Medulla oblongata (tissue), 1 donor: ENCODE data around the gene NDUFB3.
"Not testable (repeated sequence)": the region's sequence is repeated elsewhere in the genome, so short reads cannot be mapped to it uniquely, and the experiment has no call there.

Experiments used
- DNase-seq: peaks from one replicate; pipeline ENCODE4 v3.0.0-alpha.2; 2015; ENCODE audit errors: extremely low spot score

Gene NDUFB3

DNA sequence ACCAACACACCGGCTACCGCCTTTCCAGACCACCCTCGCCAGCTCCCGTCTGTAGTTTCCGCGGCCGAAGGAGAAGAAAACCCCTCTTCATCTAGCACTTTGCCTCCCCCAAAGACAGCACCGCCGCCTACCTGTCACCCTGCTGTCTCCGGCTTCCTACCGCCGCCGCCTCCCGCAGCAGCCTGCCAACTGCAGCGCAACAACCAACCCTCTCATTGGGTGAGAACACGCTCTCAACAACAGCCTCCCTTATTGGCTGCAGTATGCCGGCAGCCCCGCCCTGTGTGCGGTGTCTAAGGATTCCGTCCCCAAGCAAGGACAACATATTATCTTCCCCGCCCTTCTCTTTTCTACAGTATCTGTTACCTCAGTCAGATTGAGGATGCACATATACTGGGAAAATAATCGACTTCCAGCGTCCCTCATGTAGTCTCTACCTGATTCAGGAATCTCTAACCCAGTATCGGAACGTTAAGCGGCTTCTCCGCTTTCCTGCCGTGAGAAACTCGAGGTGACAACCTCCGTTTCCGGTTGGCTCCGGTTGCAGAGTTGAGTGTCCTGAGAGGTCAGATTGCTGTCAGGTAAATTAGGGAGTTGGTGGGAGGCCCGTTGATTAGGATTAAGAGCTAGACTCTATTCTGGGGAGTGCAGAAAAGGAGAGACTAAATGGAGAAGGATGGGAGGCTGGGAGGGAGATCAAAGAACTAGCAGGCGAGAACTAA is at the start of gene NDUFB3, which contains the start of gene HYCC2:
NDUFB3 (plus strand) TSS at position 523 of the 722 bp plus-strand sequence. CDS start 6,882 bp downstream, outside the sequence.
HYCC2 (minus strand) TSS at position 193 of the 722 bp plus-strand sequence. CDS start 47,662 bp downstream, outside the sequence.
- DNase-seq = peak; percentile 96

DNA sequence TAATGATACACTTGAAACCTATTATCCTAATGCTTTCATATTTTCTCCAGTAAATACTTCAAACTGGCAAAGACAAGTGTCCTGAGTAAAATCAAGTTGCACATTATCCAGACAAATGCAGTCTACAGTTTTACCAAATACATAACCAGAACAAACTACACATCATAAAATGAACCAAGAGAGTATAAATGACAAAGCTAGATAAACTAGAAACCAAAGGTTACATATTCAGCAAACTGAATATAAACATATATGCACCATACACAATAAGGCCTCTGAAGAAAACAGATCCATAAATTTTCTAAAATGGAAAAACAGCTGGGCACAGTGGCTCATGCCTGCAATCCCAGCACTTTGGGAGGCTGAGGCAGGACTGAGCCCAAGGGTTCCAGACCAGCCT is 47.3 kb upstream of the NDUFB3 start:
- DNase-seq = no peak

DNA sequence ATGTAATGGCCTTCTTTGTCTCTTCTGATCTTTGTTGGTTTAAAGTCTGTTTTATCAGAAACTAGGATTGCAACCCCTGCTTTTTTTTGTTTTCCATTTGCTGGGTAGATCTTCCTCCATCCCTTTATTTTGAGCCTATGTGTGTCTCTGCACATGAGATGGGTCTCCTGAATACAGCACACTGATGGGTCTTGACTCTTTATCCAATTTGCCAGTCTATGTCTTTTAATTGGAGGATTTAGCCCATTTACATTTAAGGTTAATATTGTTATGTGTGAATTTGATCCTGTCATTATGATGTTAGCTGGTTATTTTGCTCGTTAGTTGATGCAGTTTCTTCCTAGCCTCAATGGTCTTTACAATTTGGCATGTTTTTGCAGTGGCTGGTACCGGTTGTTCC is 37.4 kb upstream of the NDUFB3 start:
- DNase-seq = not testable (repeated sequence)

DNA sequence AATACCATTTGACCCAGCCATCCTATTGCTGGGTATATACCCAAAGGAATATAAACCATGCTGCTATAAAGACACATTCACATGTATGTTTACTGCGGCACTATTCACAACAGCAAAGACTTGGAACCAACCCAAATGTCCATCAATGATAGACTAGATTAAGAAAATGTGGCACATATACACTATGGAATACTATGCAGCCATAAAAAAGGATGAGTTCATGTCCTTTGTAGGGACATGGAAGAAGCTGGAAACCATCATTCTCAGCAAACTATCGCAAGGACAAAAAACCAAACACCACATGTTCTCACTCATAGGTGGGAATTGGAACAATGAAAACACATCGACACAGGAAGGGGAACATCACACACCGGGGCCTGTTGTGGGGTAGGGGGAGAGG is 33.4 kb upstream of the NDUFB3 start:
- DNase-seq = not testable (repeated sequence)

GRCh38 chr2:201038855-201039254 is 32.9 kb upstream of the NDUFB3 start:
- no peak for DNase-seq

DNA sequence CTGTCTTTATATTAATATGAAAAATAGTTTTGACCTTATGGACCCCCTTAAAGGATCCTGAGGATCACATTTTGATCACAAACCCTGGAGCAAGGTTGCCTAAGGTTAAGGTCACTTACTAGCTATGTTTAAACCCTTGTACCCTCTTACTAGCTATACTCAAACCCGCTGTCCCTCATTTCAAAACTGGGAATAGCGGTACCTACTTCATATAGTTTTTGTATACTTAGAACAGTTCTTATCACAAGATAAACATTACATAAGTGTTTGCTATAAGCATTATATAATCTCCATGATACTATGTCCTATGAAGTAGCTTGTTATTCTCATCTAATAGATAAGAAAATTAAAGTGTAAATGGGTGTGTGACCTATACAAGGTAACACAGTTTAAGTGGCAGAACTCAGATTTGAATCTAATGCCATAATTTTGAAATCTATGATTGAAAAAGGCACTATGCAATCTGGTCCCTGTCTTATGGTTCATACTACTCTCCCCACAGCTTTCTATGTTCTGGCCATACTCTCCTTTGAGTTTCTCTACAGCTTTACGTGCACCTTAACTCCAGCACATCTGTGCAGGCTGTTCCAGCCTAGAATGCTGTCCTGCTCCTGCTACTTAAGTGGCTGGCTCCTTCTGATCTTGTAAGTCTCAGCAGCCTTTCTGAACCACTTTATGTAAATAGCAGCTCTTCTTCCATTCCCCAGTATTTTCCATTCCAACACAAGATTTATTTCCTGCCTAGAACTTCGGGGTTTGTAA is 30.8 kb upstream of the NDUFB3 start:
- DNase-seq = no peak

- not testable (repeated sequence) for DNase-seq
Measured at GRCh38 chr2:201042451-201042850, 29.4 kb upstream of the NDUFB3 start.

- DNase-seq = not testable (repeated sequence)
Measured at GRCh38 chr2:201043050-201043449, 28.8 kb upstream of the NDUFB3 start.

GRCh38 chr2:201046881-201047280 is 24.9 kb upstream of the NDUFB3 start:
- no peak for DNase-seq

DNA sequence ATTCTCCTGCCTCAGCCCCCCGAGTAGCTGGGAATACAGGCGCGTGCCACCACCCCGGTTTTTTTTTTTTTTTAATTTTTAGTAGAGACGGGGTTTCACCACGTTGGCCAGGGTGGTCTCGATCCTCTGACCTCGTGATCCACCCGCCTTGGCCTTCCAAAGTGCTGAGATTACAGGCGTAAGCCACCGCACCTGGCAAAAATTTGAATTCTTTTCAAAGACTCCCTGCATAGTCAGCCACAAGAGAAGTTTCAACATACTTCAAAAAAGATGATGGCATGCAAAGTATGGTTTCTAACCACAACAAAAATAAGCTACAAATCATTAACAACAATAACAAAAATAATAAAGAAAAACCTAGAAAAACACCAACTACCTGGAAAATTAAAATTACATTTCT is 22.3 kb upstream of the NDUFB3 start:
- no peak for DNase-seq

DNA sequence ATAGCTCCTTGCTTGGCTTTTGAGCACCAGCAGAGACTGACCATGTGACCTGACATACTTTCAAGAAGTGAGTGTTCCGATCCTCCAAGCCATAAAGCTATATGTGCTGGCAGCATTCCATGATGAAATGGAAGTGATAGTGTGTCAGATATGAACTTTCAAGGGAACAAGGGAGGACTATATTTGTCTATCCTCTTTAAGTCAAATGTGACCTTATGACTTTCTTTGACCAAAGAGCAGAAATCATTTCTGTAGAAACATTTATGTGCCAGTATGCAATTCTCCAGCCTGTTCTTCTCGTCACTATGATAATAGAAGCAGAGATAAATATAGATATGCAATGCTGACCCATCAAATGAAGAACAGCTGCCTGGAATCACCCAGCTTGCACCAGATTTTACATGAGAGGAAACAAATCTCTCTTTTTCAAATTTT is 14.7 kb upstream of the NDUFB3 start:
- DNase-seq = no peak

DNA sequence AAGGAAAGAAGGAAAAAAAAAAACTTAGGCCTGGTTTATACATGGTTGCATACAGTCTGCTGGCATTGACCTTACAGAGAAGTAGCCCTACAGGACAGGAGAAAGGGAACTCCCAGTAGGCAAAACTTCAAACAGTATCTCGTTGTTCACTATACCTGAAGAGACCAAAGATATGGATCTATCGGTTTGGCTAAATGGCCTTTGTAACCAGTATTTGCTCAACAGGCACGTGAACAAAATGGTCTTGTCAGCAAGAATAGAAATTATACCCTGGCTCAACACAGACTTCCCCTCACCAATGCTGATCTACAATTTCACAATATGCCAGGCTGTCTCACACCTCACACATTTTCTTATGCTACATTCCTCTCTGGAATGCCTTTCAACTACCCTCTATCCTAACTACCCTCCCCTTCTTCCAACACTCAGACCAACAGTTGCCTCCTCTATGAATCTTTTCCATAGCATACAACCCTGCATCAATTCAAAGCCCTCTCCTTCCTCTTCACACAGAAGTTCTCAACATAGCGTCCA is 14.0 kb upstream of the NDUFB3 start:
- DNase-seq = no peak

DNA sequence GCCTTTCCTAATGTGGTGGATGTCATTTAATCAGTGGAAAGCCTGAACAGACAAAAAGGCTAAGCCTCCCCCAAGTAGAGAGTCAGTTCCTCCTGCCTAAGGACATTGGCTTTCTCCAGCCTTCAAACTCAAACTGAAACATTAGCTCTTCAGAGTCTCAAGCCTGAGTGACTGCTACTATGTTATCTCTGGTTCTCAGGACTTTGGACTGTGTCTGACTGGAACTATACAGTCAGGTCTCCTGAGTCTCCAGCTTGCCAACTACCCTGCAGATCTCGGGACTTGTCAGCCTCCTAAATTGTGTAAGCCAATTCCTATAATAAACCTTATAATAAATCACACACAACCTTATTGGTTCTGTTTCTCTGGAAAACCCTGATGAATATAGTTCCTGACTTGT is 12.9 kb upstream of the NDUFB3 start:
- no peak for DNase-seq

DNA sequence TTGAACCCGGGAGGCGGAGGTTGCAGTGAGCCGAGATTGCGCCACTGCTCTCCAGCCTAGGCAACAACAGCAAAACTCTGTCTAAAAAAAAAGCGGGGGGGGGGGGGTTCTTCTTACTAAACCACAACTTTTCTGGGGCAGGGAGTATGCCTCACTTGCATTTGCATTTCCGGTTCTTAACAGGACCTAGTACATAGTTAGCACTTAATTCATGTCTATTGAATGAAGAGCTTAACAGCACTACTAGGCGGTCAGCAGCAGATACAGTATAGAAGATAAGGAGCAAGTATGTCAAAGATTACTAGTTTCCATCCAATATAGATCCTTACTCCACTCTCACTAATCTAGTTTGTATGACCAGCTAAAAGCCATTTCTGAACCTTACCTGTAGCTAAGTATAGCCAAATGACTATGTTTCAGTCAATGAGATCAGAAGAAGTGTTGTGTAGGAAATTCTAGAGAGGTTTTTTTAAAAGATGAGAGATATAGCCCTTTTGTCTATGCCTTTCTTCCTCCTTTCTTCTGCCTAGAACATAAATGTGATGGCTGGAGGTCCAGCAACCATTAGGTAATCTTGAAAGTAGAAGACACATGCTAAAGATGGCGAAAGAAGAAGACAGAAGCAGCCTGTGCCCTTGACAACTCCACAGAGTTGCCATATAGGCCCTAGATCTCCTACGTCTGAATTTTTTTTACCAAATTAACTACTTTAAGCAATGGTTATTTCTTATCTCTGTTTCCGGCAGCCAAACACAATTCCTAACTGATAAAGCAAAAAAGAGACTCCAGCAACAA is 11.6 kb upstream of the NDUFB3 start:
- DNase-seq = no peak

DNA sequence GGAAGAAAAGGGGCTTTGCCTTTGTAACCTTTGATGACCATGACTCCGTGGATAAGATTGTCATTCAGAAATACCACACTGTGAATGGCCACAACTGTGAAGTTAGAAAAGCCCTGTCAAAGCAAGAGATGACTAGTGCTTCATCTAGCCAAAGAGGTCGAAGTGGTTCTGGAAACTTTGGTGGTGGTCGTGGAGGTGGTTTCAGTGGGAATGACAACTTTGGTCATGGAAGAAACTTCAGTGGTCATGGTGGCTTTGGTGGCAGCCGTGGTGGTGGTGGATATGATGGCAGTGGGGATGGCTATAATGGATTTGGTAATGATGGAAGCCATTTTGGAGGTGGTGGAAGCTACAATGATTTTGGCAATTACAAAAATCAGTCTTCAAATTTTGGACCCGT is 8.3 kb upstream of the NDUFB3 start:
- not testable (repeated sequence) for DNase-seq

GRCh38 chr2:201064797-201065329 is 6.9 kb upstream of the NDUFB3 start:
- no peak for DNase-seq

GRCh38 chr2:201070948-201071478 is 788 bp upstream of the NDUFB3 start:
- peak; percentile 8 for DNase-seq

DNA sequence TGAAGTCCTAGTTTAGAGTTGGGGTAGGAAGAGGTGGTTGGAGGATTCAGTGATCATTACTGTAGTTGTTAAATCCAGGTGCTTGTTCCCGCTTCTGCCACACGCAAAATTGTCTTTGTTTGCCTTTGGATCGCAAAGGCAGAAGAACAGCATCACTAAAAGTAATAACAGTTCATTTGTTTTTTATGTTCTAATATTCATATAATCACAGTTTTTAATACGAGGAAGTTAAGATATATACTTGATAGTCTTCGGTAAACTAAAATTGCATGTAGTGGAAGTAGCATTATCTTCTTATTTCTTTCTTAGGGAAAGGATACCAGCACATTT is 365 bp downstream of the NDUFB3 start:
- no peak for DNase-seq

- no peak for DNase-seq
Measured at GRCh38 chr2:201073071-201073470, 1.3 kb downstream of the NDUFB3 start.

DNA sequence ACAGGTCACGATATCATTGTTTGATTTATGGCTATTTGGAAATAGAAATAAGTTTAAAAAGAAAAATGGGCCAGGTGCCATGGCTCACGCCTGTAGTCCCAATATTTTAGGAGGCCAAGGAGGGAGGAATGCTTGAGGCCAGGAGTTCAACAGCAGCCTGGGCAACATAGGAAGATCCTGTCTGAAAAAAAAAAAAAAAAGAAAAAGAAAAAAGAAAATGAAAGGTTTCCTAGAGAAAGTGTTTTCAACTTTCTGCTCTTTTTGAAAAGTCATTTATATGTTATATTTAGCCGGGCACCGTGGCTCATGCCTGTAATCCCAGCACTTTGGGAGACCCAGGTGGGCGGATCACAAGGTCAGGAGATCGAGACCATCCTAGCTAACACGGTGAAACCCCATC is 3.2 kb downstream of the NDUFB3 start:
- no peak for DNase-seq

GRCh38 chr2:201084863-201085262 is 13.1 kb downstream of the NDUFB3 start:
- DNase-seq = no peak
